PC-3 (cell line): Measurements from ENCODE around the gene ADPRHL1. TPM values are rescaled to one million over a fixed set of nuclear protein-coding genes. Genes with fewer than 3 reads are reported as not detected.

Source experiments
- ATAC-seq: fragments of 200-7000 bp; cut with Tn5 transposase; 2 replicates; pipeline ENCODE4 v1.9.1; 2020; ENCODE audit warnings: mild to moderate bottlenecking, moderate library complexity
- BruUV-seq: library from RNA; stranded (reverse); fragments of 400-500 nt; replicated peaks from 2 replicates; lab custom pipeline; 2021; lab: Mats Ljungman, UMichigan
- CTCF ChIA-PET: fragments of 300-600 bp; sonication (Branson Sonifier 250); formaldehyde crosslinking; loops from one replicate; lab custom pipeline; 2022; ENCODE audit warnings: antibody characterized with exemption; lab: Charles Lee
- POLR2A ChIA-PET: fragments of 300-600 bp; sonication (Branson Sonifier 250); formaldehyde crosslinking; loops from one replicate; lab custom pipeline; 2022; ENCODE audit warnings: antibody characterized with exemption; ENCODE audit not compliant: unreplicated experiment; lab: Charles Lee
- DNase-seq: peaks from one replicate; pipeline ENCODE4 v3.0.0-alpha.2; 2015
- H2AFZ ChIP-seq: fragments of 300-600 bp; sonication (generic); 2 replicates; pipeline ENCODE4 v1.6.0; 2016; ENCODE audit warnings: antibody characterized with exemption, low read length
- H3F3A ChIP-seq: fragments of 300-600 bp; sonication (generic); one replicate; pipeline ENCODE4 v1.6.0; 2017; ENCODE audit warnings: antibody characterized with exemption, low read length, control low read depth, mild to moderate bottlenecking; ENCODE audit not compliant: unreplicated experiment
- H3K27ac ChIP-seq: fragments of 300-600 bp; sonication (generic); 2 replicates; pipeline ENCODE4 v1.5.1; 2016; ENCODE audit warnings: mild to moderate bottlenecking, low read length
- H3K27me3 ChIP-seq: fragments of 300-600 bp; sonication (generic); 2 replicates; pipeline ENCODE4 v1.6.1; 2016; ENCODE audit warnings: low read length, mixed read lengths
- H3K36me3 ChIP-seq: fragments of 300-600 bp; sonication (generic); 2 replicates; pipeline ENCODE4 v1.6.1; 2016; ENCODE audit warnings: low read depth, mixed run types, low read length, mixed read lengths
- H3K4me1 ChIP-seq: fragments of 300-600 bp; sonication (generic); 2 replicates; pipeline ENCODE4 v1.5.1; 2016; ENCODE audit warnings: low read length; ENCODE audit not compliant: insufficient read depth
- H3K4me2 ChIP-seq: fragments of 300-600 bp; sonication (generic); 2 replicates; pipeline ENCODE4 v1.6.0; 2016; ENCODE audit warnings: low read length
- H3K4me3 ChIP-seq: fragments of 300-600 bp; sonication (generic); 2 replicates; pipeline ENCODE4 v1.5.1; 2016; ENCODE audit warnings: mild to moderate bottlenecking, low read length, mixed read lengths
- H3K79me2 ChIP-seq: fragments of 300-600 bp; sonication (generic); 2 replicates; pipeline ENCODE4 v1.6.1; 2017; ENCODE audit warnings: low read length, mixed read lengths
- H3K9ac ChIP-seq: fragments of 300-600 bp; sonication (generic); 2 replicates; pipeline ENCODE4 v1.6.0; 2016; ENCODE audit warnings: mild to moderate bottlenecking, low read length
- H3K9me2 ChIP-seq: fragments of 300-600 bp; sonication (generic); replicated peaks from 2 replicates; pipeline ENCODE4 v1.6.1; 2016; ENCODE audit warnings: mixed run types, low read length, mixed read lengths
- H3K9me3 ChIP-seq: fragments of 300-600 bp; sonication (generic); 2 replicates; pipeline ENCODE4 v1.6.1; 2016; ENCODE audit warnings: low read length, mixed read lengths
- H4K20me1 ChIP-seq: fragments of 300-600 bp; sonication (generic); 2 replicates; pipeline ENCODE4 v1.6.1; 2016; ENCODE audit warnings: low read length, mixed read lengths
- EZH2 ChIP-seq: fragments of 300-600 bp; sonication (generic); IDR thresholded peaks from one replicate; pipeline ENCODE4 v1.6.1; 2017; ENCODE audit warnings: antibody characterized with exemption, mild to moderate bottlenecking, low read length; ENCODE audit not compliant: unreplicated experiment
- EZH2phosphoT487 ChIP-seq: fragments of 300-600 bp; sonication (generic); IDR thresholded peaks from 2 replicates; pipeline ENCODE4 v1.6.1; 2018; ENCODE audit warnings: mild to moderate bottlenecking, antibody characterized with exemption, low read length, borderline replicate concordance
- intact Hi-C: fragments of 100-400 bp; cut with micrococcal nuclease; formaldehyde crosslinking; loops from 2 replicates; pipeline ENCODE4 v1.9.0; 2023
- total RNA-seq: library from RNA; depleted of rRNA; stranded (reverse); fragments of >200 nt; gene quantifications from 2 replicates; pipeline ENCODE4 v1.2.3, GENCODE V29; 2014
- TF ChIP-seq, protein P1 (sequence below): fragments of 300-600 bp; sonication (generic); conservative IDR thresholded peaks from 2 replicates; pipeline ENCODE4 v1.5.1; 2017; ENCODE audit warnings: antibody characterized with exemption, low read depth, mild to moderate bottlenecking, low read length

ADPRHL1 gene
- total RNA-seq, 1 experiment from 2014 or later, result 10.3 TPM

GRCh38 chr13:113407531-113408393 lies 45.5 kb downstream of the ADPRHL1 start:
- Histone ChIP-seq H3K4me1 (peaks cover 20% of the 10 kb centered on the region), H2AFZ (no peak overlapping the region), H3K27me3 (no peaks in the 10 kb centered on the region), H3F3A (no peaks in the 10 kb centered on the region), H3K79me2 (no peaks in the 10 kb centered on the region), H3K9me3 (no peaks in the 10 kb centered on the region), H3K9ac (no peak overlapping the region), H3K4me3 (no peak overlapping the region), H3K9me2 (no peaks in the 10 kb centered on the region), H3K36me3 (no peaks in the 10 kb centered on the region), H4K20me1 (no peaks in the 10 kb centered on the region), H3K27ac (no peak overlapping the region), H3K4me2 (no peak overlapping the region)
- ATAC-seq (no peak), DNase-seq (no peak)
- intact Hi-C loops, result no loop called here
- no TSS peak for BruUV-seq
- POLR2A ChIA-PET, result no interaction called here
- CTCF ChIA-PET, result no interaction called here
- no peak for TF ChIP-seq EZH2

DNA sequence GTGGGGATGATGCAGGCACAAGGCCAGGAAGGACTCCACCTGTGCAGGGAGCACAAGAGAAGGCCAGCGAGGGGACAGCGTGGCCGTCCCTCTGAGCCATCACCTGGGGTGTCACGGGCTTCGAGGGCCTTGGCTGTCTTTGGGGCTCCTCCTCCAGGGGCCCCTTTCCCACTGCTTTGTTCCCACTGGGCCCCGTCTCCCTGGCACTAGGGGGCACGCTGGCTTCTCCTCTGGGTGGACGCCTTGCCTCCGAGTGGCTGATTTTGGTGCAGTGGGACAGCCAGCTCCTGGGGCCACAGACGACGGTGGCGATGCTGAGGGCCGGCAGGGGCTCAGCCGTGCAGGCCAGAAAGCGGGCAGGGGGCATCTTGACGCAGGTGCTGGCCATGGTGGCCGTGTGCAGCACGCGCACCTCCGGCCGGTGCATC lies 46.2 kb downstream of the ADPRHL1 start:
- Histone ChIP-seq H3K4me1 (peaks cover 20% of the 10 kb centered on the region), H3K9ac (no peak overlapping the region), H3K27me3 (no peaks in the 10 kb centered on the region), H3K27ac (no peak overlapping the region), H4K20me1 (no peaks in the 10 kb centered on the region), H3K79me2 (no peaks in the 10 kb centered on the region), H3K9me2 (no peaks in the 10 kb centered on the region), H3K4me2 (no peak overlapping the region), H3F3A (no peaks in the 10 kb centered on the region), H2AFZ (no peak overlapping the region), H3K36me3 (no peaks in the 10 kb centered on the region), H3K9me3 (no peaks in the 10 kb centered on the region), H3K4me3 (no peak overlapping the region)
- TF ChIP-seq EZH2phosphoT487 (no peak), EZH2 (no peak)
- TF ChIP-seq, protein P1, sequence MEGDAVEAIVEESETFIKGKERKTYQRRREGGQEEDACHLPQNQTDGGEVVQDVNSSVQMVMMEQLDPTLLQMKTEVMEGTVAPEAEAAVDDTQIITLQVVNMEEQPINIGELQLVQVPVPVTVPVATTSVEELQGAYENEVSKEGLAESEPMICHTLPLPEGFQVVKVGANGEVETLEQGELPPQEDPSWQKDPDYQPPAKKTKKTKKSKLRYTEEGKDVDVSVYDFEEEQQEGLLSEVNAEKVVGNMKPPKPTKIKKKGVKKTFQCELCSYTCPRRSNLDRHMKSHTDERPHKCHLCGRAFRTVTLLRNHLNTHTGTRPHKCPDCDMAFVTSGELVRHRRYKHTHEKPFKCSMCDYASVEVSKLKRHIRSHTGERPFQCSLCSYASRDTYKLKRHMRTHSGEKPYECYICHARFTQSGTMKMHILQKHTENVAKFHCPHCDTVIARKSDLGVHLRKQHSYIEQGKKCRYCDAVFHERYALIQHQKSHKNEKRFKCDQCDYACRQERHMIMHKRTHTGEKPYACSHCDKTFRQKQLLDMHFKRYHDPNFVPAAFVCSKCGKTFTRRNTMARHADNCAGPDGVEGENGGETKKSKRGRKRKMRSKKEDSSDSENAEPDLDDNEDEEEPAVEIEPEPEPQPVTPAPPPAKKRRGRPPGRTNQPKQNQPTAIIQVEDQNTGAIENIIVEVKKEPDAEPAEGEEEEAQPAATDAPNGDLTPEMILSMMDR, result no peak
- DNase-seq (no peak), ATAC-seq (no peak)
- BruUV-seq, result no TSS peak
- CTCF ChIA-PET, result no interaction called here
- intact Hi-C loops, result no loop called here
- POLR2A ChIA-PET, result no interaction called here

DNA sequence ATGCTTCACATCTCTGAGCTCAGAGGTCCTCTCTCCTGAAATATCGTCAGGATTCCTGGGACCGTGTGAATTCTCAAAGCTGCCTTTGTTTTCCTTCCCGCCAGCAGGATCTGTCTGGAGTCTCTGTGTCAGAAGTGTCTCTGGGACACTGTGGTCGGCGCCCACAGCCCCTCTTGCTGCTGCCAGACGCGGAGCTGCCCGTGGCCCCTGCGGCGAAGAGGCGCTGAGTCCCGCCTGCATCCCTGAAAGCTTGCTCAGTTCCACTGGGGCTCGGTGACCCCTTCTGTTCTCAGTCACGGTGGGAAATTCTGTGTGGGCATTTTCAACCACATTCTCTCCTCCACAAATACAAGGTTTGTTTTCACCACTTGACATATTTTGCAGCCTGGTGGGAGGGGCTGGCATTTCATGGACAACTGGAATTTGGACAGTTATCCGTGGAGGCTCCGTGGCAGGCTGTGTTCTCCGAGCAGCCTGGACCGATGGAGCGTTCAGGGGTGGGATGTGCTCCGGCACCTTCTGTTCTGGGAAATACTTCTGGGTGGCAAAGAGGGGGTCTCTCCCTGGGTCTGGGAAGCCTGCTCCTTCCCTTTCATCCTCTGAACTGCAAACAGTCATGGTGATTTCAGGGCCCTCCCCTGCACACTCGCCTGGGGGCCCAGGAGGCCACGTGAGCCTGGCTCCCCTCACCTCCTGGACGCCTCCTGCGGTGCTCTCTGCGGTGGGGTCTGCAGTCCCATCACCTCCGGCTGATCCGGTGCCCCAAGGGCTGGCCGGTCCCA lies 46.8 kb downstream of the ADPRHL1 start:
- H3F3A ChIP-seq, result no peaks in the 10 kb centered on the region
- H3K9ac ChIP-seq, result no peak overlapping the region
- POLR2A ChIA-PET, result no interaction called here
- peaks cover 17% of the 10 kb centered on the region for H3K4me1 ChIP-seq
- no peaks in the 10 kb centered on the region for H3K36me3 ChIP-seq
- TF ChIP-seq EZH2phosphoT487 (no peak), EZH2 (no peak)
- TF ChIP-seq, protein P1, result no peak
- BruUV-seq, result no TSS peak
- H3K4me2 ChIP-seq, result no peak overlapping the region
- DNase-seq, result no peak
- H3K9me3 ChIP-seq, result no peaks in the 10 kb centered on the region
- H3K79me2 ChIP-seq, result no peaks in the 10 kb centered on the region
- no peak for ATAC-seq
- H2AFZ ChIP-seq, result no peak overlapping the region
- intact Hi-C loops, result no loop called here
- CTCF ChIA-PET, result interaction anchor here (0.6 kb wide), 1 partner anchor 25 kb away, joined by 4 read pairs; no protein-coding TSS in a partner anchor
- H3K27me3 ChIP-seq, result no peaks in the 10 kb centered on the region
- H3K27ac ChIP-seq, result no peak overlapping the region
- no peak overlapping the region for H3K4me3 ChIP-seq
- H3K9me2 ChIP-seq, result no peaks in the 10 kb centered on the region
- H4K20me1 ChIP-seq, result no peaks in the 10 kb centered on the region
